HCT116 (cell line): Measurements from ENCODE around the gene BHLHE41. TPM values are rescaled to one million over a fixed set of nuclear protein-coding genes. Genes with fewer than 3 reads are reported as not detected.

Experiments used
- ATAC-seq: fragments of 200-7000 bp; cut with Tn5 transposase; 2 replicates; pipeline ENCODE4 v1.9.1; 2020; ENCODE audit warnings: mild to moderate bottlenecking, moderate library complexity
- BruUV-seq: library from RNA; stranded (reverse); fragments of 400-500 nt; replicated peaks from 2 replicates; lab custom pipeline; 2021; lab: Mats Ljungman, UMichigan
- CTCF ChIA-PET: fragments of 300-600 bp; sonication (Branson Sonifier 250); formaldehyde crosslinking; loops from one replicate; lab custom pipeline; 2021; ENCODE audit warnings: antibody characterized with exemption; lab: Charles Lee
- POLR2A ChIA-PET: fragments of 300-600, 350-600 bp; sonication (Branson Sonifier 250); formaldehyde crosslinking; loops from one replicate; lab custom pipeline; 2021; ENCODE audit warnings: antibody characterized with exemption; lab: Charles Lee
- RAD21 ChIA-PET, 2 experiments: fragments of 300-600 bp; sonication (Branson Sonifier 250); formaldehyde crosslinking; loops; one replicate each; lab custom pipeline; 2023; ENCODE audit warnings: low total read pairs in 2 of 2; ENCODE audit not compliant: uncharacterized antibody in 2 of 2, unreplicated experiment in 2 of 2, low non-redundant PET in 1 of 2; lab: Charles Lee
- DNase-seq: peaks from one replicate; pipeline ENCODE4 v3.0.0-alpha.2; 2010; ENCODE audit warnings: low read depth, low spot score
- H2AFZ ChIP-seq: fragments of 200-600 bp; shearing (Covaris generic), sonication (generic); 2 replicates; pipeline ENCODE4 v1.6.1; 2017; ENCODE audit warnings: low read depth, mixed run types, mixed read lengths, antibody characterized with exemption, low read length; ENCODE audit not compliant: poor library complexity, severe bottlenecking
- H3K27ac ChIP-seq: 2 replicates; pipeline ENCODE4 v1.5.1; 2012; ENCODE audit warnings: low read depth, low read length
- H3K27me3 ChIP-seq: fragments of 200-600 bp; sonication (generic); 2 replicates; pipeline ENCODE4 v1.6.1; 2016; ENCODE audit warnings: mixed run types, low read length, mixed read lengths; ENCODE audit not compliant: insufficient read depth
- H3K36me3 ChIP-seq, 2 experiments: fragments of 200-500 bp in 1 of 2; fragments of 200-600 bp in 1 of 2; sonication (Bioruptor generic) in 1 of 2; sonication (generic) in 1 of 2; 2 replicates each; pipeline versions ENCODE4 v1.5.1 to v1.6.1; 2014 to 2016; ENCODE audit warnings: low read length in 2 of 2, inconsistent platforms in 1 of 2, mixed read lengths in 1 of 2, mixed run types in 1 of 2; ENCODE audit not compliant: insufficient read depth in 2 of 2, control insufficient read depth in 1 of 2
- H3K4me1 ChIP-seq, 2 experiments: fragments of 200-600 bp in 1 of 2; sonication (generic) in 1 of 2; 2 replicates each; pipeline versions ENCODE4 v1.5.1 to v1.6.1; 2012 to 2017; ENCODE audit warnings: low read length in 2 of 2, inconsistent platforms in 1 of 2, mild to moderate bottlenecking in 1 of 2, mixed read lengths in 1 of 2, mixed run types in 1 of 2, moderate library complexity in 1 of 2; ENCODE audit not compliant: insufficient read depth in 2 of 2, control insufficient read depth in 1 of 2
- H3K4me2 ChIP-seq: fragments of 200-600 bp; sonication (generic); 2 replicates; pipeline ENCODE4 v1.6.1; 2017; ENCODE audit warnings: mixed run types, low read length, mixed read lengths
- H3K4me3 ChIP-seq, 2 experiments: fragments of 200-600 bp in 1 of 2; sonication (generic) in 1 of 2; replicated peaks in 1 of 2; 2 replicates each; pipeline ENCODE4 v1.5.1; 2011 to 2016; ENCODE audit warnings: low read length in 2 of 2, control low read depth in 1 of 2, low read depth in 1 of 2, mild to moderate bottlenecking in 1 of 2, mixed read lengths in 1 of 2, mixed run types in 1 of 2
- H3K79me2 ChIP-seq: fragments of 200-600 bp; sonication (generic); 2 replicates; pipeline ENCODE4 v1.6.1; 2017; ENCODE audit warnings: mild to moderate bottlenecking, mixed run types, low read length, moderate library complexity, mixed read lengths; ENCODE audit not compliant: insufficient read depth
- H3K9ac ChIP-seq: fragments of 200-600 bp; sonication (generic); 2 replicates; pipeline ENCODE4 v1.6.1; 2016; ENCODE audit warnings: low read length, mixed read lengths
- H3K9me2 ChIP-seq: fragments of 200-600 bp; sonication (generic), shearing (Covaris generic); 2 replicates; pipeline ENCODE4 v1.6.1; 2017; ENCODE audit warnings: mixed run types, mild to moderate bottlenecking, moderate library complexity; ENCODE audit not compliant: insufficient read depth
- H3K9me3 ChIP-seq, 2 experiments: fragments of 200-500 bp in 1 of 2; fragments of 200-600 bp in 1 of 2; sonication (Bioruptor generic) in 1 of 2; sonication (generic) in 1 of 2; 2 replicates each; pipeline ENCODE4 v1.6.1; 2014 to 2017; ENCODE audit warnings: low read length in 2 of 2, mixed read lengths in 2 of 2, inconsistent platforms in 1 of 2, low read depth in 1 of 2, mild to moderate bottlenecking in 1 of 2, mixed run types in 1 of 2, moderate library complexity in 1 of 2; ENCODE audit not compliant: control insufficient read depth in 1 of 2, insufficient read depth in 1 of 2
- H4K20me1 ChIP-seq: fragments of 200-600 bp; sonication (generic), shearing (Covaris generic); 2 replicates; pipeline ENCODE4 v1.6.1; 2017; ENCODE audit warnings: mixed run types, mild to moderate bottlenecking, moderate library complexity; ENCODE audit not compliant: insufficient read depth
- CBX3 ChIP-seq: IDR thresholded peaks from 2 replicates; pipeline ENCODE4 v1.6.1; 2012; ENCODE audit warnings: low read depth
- CEBPB ChIP-seq: IDR thresholded peaks from 2 replicates; pipeline ENCODE4 v1.6.1; 2012; ENCODE audit warnings: low read depth
- EGR1 ChIP-seq: IDR thresholded peaks from 2 replicates; pipeline ENCODE4 v1.6.1; 2012; ENCODE audit warnings: low read depth
- EZH2 ChIP-seq: fragments of 200-600 bp; sonication (generic); IDR thresholded peaks from 2 replicates; pipeline ENCODE4 v1.6.1; 2017; ENCODE audit warnings: antibody characterized with exemption, mixed run types
- EZH2phosphoT487 ChIP-seq: fragments of 200-600 bp; IDR thresholded peaks from 2 replicates; pipeline ENCODE4 v1.6.1; 2018; ENCODE audit warnings: antibody characterized with exemption, borderline replicate concordance
- POLR2A ChIP-seq: IDR thresholded peaks from 2 replicates; pipeline ENCODE4 v1.7.0; 2011; ENCODE audit warnings: borderline replicate concordance; ENCODE audit not compliant: insufficient read depth, insufficient read length; ENCODE audit errors: extremely low read depth
- POLR2AphosphoS5 ChIP-seq: IDR thresholded peaks from 2 replicates; pipeline ENCODE4 v1.6.1; 2011; ENCODE audit warnings: mild to moderate bottlenecking, low read depth, low read length, moderate library complexity
- REST ChIP-seq: IDR thresholded peaks from 2 replicates; pipeline ENCODE4 v1.6.1; 2012; ENCODE audit warnings: low read depth
- SRF ChIP-seq: IDR thresholded peaks from 2 replicates; pipeline ENCODE4 v1.6.1; 2012; ENCODE audit warnings: low read depth
- TCF7L2 ChIP-seq: IDR thresholded peaks from 2 replicates; pipeline ENCODE4 v1.7.0; 2011; ENCODE audit warnings: borderline replicate concordance, inconsistent platforms; ENCODE audit not compliant: insufficient read depth, insufficient read length; ENCODE audit errors: extremely low read depth
- YY1 ChIP-seq: IDR thresholded peaks from 2 replicates; pipeline ENCODE4 v1.6.1; 2011; ENCODE audit warnings: low read length, low read depth, moderate library complexity, mild to moderate bottlenecking; ENCODE audit not compliant: insufficient replicate concordance; ENCODE audit errors: extremely low read depth
- ZBTB33 ChIP-seq: IDR thresholded peaks from 2 replicates; pipeline ENCODE4 v1.6.1; 2011; ENCODE audit warnings: mild to moderate bottlenecking, low read length, moderate library complexity; ENCODE audit not compliant: insufficient replicate concordance; ENCODE audit errors: extremely low read depth
- ZFX ChIP-seq: fragments of 450-650 bp; IDR thresholded peaks from 2 replicates; pipeline ENCODE4 v1.6.1; 2017
- ZNF274 ChIP-seq: fragments of 200-500 bp; sonication (Bioruptor generic); IDR thresholded peaks from 2 replicates; pipeline ENCODE4 v1.6.1; 2014; ENCODE audit warnings: mild to moderate bottlenecking, low read depth, low read length, inconsistent platforms
- intact Hi-C: fragments of 100-400 bp; cut with micrococcal nuclease; formaldehyde crosslinking; loops from 2 replicates; pipeline ENCODE4 v1.10.0; 2022
- total RNA-seq: library from RNA; stranded (reverse); gene quantifications from one replicate; pipeline ENCODE4 v1.2.1, GENCODE V29; 2021; ENCODE audit not compliant: unreplicated experiment

The BHLHE41 gene
- total RNA-seq, 1 experiment from 2014 or later: 4.7 TPM

GRCh38 chr12:26164118-26164517, 39.3 kb upstream of the BHLHE41 start (continued):
- TF ChIP-seq ZBTB33: no peak

GRCh38 chr12:26162905-26163304, 38.1 kb upstream of the BHLHE41 start:
- ChIA-PET CTCF (no interaction called here), RAD21 (interaction anchor here in 1 of 2 experiments (0.7 kb wide), 1 partner anchor 329 kb away, joined by 3 read pairs; no protein-coding TSS in a partner anchor)
- DNase-seq: no peak
- no TSS peak for BruUV-seq
- H2AFZ ChIP-seq: no peak overlapping the region
- no peak overlapping the region for H3K27ac ChIP-seq
- no peaks in the 10 kb centered on the region for H4K20me1 ChIP-seq
- H3K4me3 ChIP-seq: no peak overlapping the region
- no peaks in the 10 kb centered on the region for H3K27me3 ChIP-seq
- no peaks in the 10 kb centered on the region for H3K9me2 ChIP-seq
- no peak overlapping the region for H3K9ac ChIP-seq
- peaks cover 0 to 5% of the 10 kb centered on the region in 2 experiments; a peak in 1 of 4 replicates for H3K4me1 ChIP-seq
- TF ChIP-seq EZH2 (no peak), EGR1 (no peak), EZH2phosphoT487 (no peak), ZNF274 (no peak), ZFX (no peak), CBX3 (no peak), SRF (no peak), TCF7L2 (no peak), POLR2A (no peak), POLR2AphosphoS5 (no peak), CEBPB (no peak), YY1 (no peak), REST (no peak)
- TF ChIP-seq, all 23 proteins: peak for 0
- H3K9me3 ChIP-seq: no peaks in the 10 kb centered on the region
- POLR2A ChIA-PET: no interaction called here
- no peaks in the 10 kb centered on the region for H3K79me2 ChIP-seq
- H3K4me2 ChIP-seq: no peak overlapping the region
- intact Hi-C loops: no loop called here
- no peaks in the 10 kb centered on the region for H3K36me3 ChIP-seq
- ATAC-seq: no peak
